Activated CD8-positive, alpha-beta memory T cell treated with anti-CD3 and anti-CD28 coated beads, Interleukin-2, amount 50 U/mL, for 48 hours (primary cell): ENCODE measurements around the gene ARHGEF7.

Source experiments
- DNase-seq: peaks from one replicate; pipeline ENCODE4 v3.0.0-alpha.2; 2020

The ARHGEF7 gene

GRCh38 chr13:111326981-111327642 is 212.0 kb downstream of the ARHGEF7 start:
- DNase-seq, result peak; percentile 40

GRCh38 chr13:111327730-111328573 is 212.8 kb downstream of the ARHGEF7 start:
- DNase-seq, result peak; percentile 40

GRCh38 chr13:111328574-111329410 is 213.7 kb downstream of the ARHGEF7 start:
- DNase-seq, result peak; percentile 32

GRCh38 chr13:111329641-111330040 is 214.5 kb downstream of the ARHGEF7 start:
- DNase-seq, result no peak

- DNase-seq, result no peak
These were observed 215.0 kb downstream of the ARHGEF7 start for GRCh38 chr13:111330066-111330610.

- no peak for DNase-seq
These were observed 220.2 kb downstream of the ARHGEF7 start for GRCh38 chr13:111335298-111335697.

GRCh38 chr13:111336666-111337065 is 221.6 kb downstream of the ARHGEF7 start:
- no peak for DNase-seq

- peak; percentile 29 for DNase-seq
These were observed 222.1 kb downstream of the ARHGEF7 start for GRCh38 chr13:111337206-111337605.

GRCh38 chr13:111337741-111338140 is 222.6 kb downstream of the ARHGEF7 start:
- peak; percentile 28 for DNase-seq

GRCh38 chr13:111338841-111339240 is 223.7 kb downstream of the ARHGEF7 start:
- DNase-seq, result peak; percentile 15

- peak; percentile 37 for DNase-seq
These were observed 224.4 kb downstream of the ARHGEF7 start for GRCh38 chr13:111339366-111340143.

GRCh38 chr13:111341886-111342285 is 226.8 kb downstream of the ARHGEF7 start:
- DNase-seq, result peak; percentile 13

- DNase-seq, result no peak
These were observed 227.6 kb downstream of the ARHGEF7 start for GRCh38 chr13:111342721-111343120.

- no peak for DNase-seq
These were observed 228.2 kb downstream of the ARHGEF7 start for GRCh38 chr13:111343186-111343805.

- DNase-seq, result no peak
These were observed 229.5 kb downstream of the ARHGEF7 start for GRCh38 chr13:111344471-111345191.

GRCh38 chr13:111345682-111346081 is 230.6 kb downstream of the ARHGEF7 start:
- no peak for DNase-seq

- no peak for DNase-seq
These were observed 231.1 kb downstream of the ARHGEF7 start for GRCh38 chr13:111346101-111346680.

GRCh38 chr13:111347438-111347837 is 232.3 kb downstream of the ARHGEF7 start:
- no peak for DNase-seq

- no peak for DNase-seq
These were observed 238.4 kb downstream of the ARHGEF7 start for GRCh38 chr13:111353508-111353907.

- no peak for DNase-seq
These were observed 239.7 kb downstream of the ARHGEF7 start for GRCh38 chr13:111354789-111355188.
